BLaER1 treated with 17β-estradiol and CSF1 and Interleukin-3, amounts not matched to agents 10 nM and 100 nM (cell line): ENCODE data around the gene ARID1B.

Experiments used
- H3K27ac ChIP-seq, 11 experiments: shearing (Covaris generic); formaldehyde crosslinking; 2 replicates each; pipeline ENCODE4 v1.8.1; 2022
- H3K27me3 ChIP-seq, 11 experiments: shearing (Covaris generic); formaldehyde crosslinking; 2 replicates each; pipeline ENCODE4 v1.8.1; 2022
- H3K36me3 ChIP-seq, 11 experiments: shearing (Covaris generic); formaldehyde crosslinking; 2 replicates each; pipeline ENCODE4 v1.8.1; 2022
- H3K4me1 ChIP-seq, 10 experiments: shearing (Covaris generic); formaldehyde crosslinking; 2 replicates each; pipeline ENCODE4 v1.8.1; 2022
- H3K4me2 ChIP-seq, 11 experiments: shearing (Covaris generic); formaldehyde crosslinking; 2 replicates each; pipeline ENCODE4 v1.8.1; 2022
- H3K4me3 ChIP-seq, 10 experiments: shearing (Covaris generic); formaldehyde crosslinking; 2 replicates each; pipeline ENCODE4 v1.8.1; 2022
- H3K9ac ChIP-seq, 11 experiments: shearing (Covaris generic); formaldehyde crosslinking; 2 replicates each; pipeline ENCODE4 v1.8.1; 2022
- H3K9me3 ChIP-seq, 11 experiments: shearing (Covaris generic); formaldehyde crosslinking; replicated peaks in 1 of 11; 2 replicates each; pipeline ENCODE4 v1.8.1; 2022
- H4K20me1 ChIP-seq, 11 experiments: shearing (Covaris generic); formaldehyde crosslinking; 2 replicates each; pipeline ENCODE4 v1.8.1; 2022
- Cebpa-rat ChIP-seq, 11 experiments: shearing (Covaris generic); IDR thresholded peaks; 2 replicates each; pipeline ENCODE4 v1.8.1; 2022

Gene ARID1B

DNA sequence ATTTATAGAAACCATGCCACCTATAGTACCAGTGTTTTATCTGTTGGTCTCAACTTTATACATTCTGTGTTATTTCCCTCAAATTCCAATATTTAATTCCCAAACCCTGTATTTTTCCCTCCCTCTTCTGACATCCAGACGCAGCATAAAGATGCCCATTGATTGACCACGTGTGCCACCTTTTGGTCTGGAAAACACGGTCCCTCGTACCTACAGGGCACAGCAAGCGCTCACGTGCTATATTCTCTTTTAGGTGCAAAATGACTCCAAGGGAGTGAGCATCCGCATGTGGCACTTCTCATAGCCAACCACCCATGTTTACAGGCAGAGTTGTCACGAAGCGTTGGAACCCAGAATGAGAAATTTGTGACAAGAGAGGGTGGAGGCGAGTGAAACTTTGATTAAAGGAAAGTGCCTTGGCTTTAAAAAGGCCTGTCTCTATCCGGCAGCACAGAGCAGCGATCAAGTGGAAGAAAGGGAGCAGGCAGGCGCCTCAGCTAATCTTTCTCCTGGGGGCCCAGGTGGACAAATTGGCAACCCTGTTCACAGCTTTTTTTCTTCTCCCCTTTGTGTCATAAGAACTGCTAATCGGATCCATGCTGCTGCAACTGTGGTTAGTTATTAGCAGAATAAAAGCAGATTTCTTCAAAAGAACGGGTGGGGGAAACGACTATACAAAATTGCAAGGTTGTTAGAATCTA lies 320.2 kb downstream of the ARID1B start:
- Histone ChIP-seq H3K9ac (no peak overlapping the region), H3K4me2 (no peak overlapping the region), H3K4me3 (no peak overlapping the region), H3K27ac (no peak overlapping the region), H4K20me1 (peaks cover 5 to 54% (median 17%) of the 10 kb centered on the region in 11 experiments; a peak in 14 of 22 replicates), H3K36me3 (peaks cover 38 to 95% (median 70%) of the 10 kb centered on the region in 11 experiments), H3K27me3 (no peaks in the 10 kb centered on the region), H3K9me3 (peaks cover 0 to 4% (median 0%) of the 10 kb centered on the region in 11 experiments; a peak in 1 of 22 replicates), H3K4me1 (peaks cover 13 to 30% (median 21%) of the 10 kb centered on the region in 10 experiments)
- TF ChIP-seq Cebpa-rat (IDR thresholded peaks at IDR 0.05): no peak

- Histone ChIP-seq H3K27me3 (no peaks in the 10 kb centered on the region), H3K36me3 (peaks cover 41 to 94% (median 72%) of the 10 kb centered on the region in 11 experiments), H3K4me2 (no peak overlapping the region), H3K4me1 (peaks cover 2 to 16% (median 6%) of the 10 kb centered on the region in 10 experiments; a peak in 19 of 20 replicates), H3K9me3 (no peaks in the 10 kb centered on the region), H3K27ac (no peak overlapping the region), H4K20me1 (peaks cover 5 to 46% (median 17%) of the 10 kb centered on the region in 11 experiments; a peak in 14 of 22 replicates), H3K4me3 (no peak overlapping the region), H3K9ac (no peak overlapping the region)
- no peak for TF ChIP-seq Cebpa-rat (IDR thresholded peaks at IDR 0.05)
These were observed 321.8 kb downstream of the ARID1B start for GRCh38 chr6:157098999-157099398.

DNA sequence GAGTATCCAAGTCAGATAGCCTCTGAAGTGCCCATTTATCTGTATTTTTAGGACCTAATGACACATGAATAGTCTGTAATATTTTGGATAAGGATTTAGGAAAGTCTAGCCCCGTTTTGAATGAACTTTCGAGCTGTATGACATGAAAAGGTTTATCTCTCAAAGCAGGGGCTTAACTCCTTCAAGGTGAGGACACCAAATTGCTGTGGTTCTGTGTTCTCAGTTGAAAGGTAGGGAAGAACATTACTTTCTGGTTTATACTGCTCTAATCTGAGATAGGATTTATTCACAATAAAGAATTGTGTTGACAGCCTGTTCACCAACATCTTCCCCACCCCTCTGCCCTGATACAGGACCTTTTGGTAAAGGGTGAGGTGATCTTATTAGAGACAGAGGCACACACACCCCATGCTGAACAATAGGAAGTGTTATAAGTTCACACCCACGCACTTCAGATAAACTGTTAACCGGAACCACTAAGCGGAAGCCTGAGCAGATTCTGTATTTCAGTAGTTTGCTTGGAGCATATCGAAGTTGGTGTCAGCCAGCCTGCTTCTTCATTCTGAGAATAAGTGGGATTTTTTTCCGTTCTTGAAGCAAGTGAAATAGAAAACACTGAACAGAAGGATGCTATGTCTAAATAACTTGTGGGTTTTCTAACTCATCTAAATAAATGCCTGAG lies 322.9 kb downstream of the ARID1B start:
- Histone ChIP-seq H3K27ac (no peak overlapping the region), H3K4me2 (peak overlapping the region in 3 of 11 experiments; percentile 23 to 44 (median 24); a peak in 4 of 22 replicates), H3K4me1 (peaks cover 0 to 27% (median 0%) of the 10 kb centered on the region in 10 experiments; a peak in 8 of 20 replicates), H3K4me3 (no peak overlapping the region), H3K27me3 (no peaks in the 10 kb centered on the region), H3K9ac (no peak overlapping the region), H3K36me3 (peaks cover 42 to 92% (median 67%) of the 10 kb centered on the region in 11 experiments), H4K20me1 (peaks cover 4 to 44% (median 17%) of the 10 kb centered on the region in 11 experiments; a peak in 14 of 22 replicates), H3K9me3 (no peaks in the 10 kb centered on the region)
- no peak for TF ChIP-seq Cebpa-rat (IDR thresholded peaks at IDR 0.05)

DNA sequence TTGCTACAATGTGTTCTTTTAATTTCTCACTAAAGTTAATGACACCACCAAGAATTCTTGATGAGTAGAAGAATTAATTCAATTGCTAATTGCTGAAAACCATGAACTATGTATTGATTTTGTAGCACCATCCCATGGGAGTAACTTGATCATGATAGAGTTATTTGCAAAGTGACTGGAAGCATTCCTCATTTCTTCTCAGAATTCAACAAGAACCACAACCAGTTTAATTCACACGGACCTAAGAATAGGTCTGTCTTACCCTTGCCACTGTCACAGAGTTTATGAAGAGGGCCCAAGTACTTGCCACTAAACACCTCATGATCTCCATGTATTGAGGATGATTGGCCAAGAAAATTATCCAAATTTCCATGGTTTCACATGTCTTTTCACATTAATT lies 324.0 kb downstream of the ARID1B start:
- peaks cover 0 to 35% (median 0%) of the 10 kb centered on the region in 10 experiments; a peak in 8 of 20 replicates for H3K4me1 ChIP-seq
- H3K36me3 ChIP-seq: peaks cover 39 to 87% (median 63%) of the 10 kb centered on the region in 11 experiments

DNA sequence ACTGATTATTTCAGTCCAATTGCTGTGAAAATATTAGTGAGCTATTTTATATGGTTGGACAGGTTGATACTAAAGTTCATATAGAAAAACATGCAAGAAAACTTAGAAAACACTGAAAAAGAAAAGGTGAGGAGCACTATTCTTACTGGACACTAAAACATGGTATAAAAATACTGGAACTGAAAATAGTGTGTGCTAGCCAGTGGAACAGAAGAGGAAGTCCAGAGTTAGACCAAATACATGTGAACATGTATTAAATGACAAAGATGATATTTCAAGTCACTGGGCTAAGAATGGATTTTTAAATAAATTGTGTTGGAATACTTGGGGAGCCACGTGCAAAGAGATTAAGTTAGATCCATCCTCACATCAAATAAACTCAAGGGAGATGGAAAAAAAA lies 327.6 kb downstream of the ARID1B start:
- H3K9ac ChIP-seq: no peak overlapping the region
- peaks cover 17 to 69% (median 39%) of the 10 kb centered on the region in 11 experiments; a peak in 20 of 22 replicates for H3K36me3 ChIP-seq
- H3K27me3 ChIP-seq: no peaks in the 10 kb centered on the region
- H3K4me3 ChIP-seq: no peak overlapping the region
- H3K4me2 ChIP-seq: peak overlapping the region in 3 of 11 experiments; percentile 4 to 30 (median 12); a peak in 3 of 22 replicates
- no peaks in the 10 kb centered on the region for H3K9me3 ChIP-seq
- no peak overlapping the region for H3K27ac ChIP-seq
- no peak for TF ChIP-seq Cebpa-rat (IDR thresholded peaks at IDR 0.05)
- H3K4me1 ChIP-seq: peaks cover 0 to 35% (median 0%) of the 10 kb centered on the region in 10 experiments; a peak in 8 of 20 replicates
- H4K20me1 ChIP-seq: peaks cover 0 to 28% (median 7%) of the 10 kb centered on the region in 11 experiments; a peak in 8 of 22 replicates

More for the DNA sequence above, 324.0 kb downstream of the ARID1B start:
- no peak for TF ChIP-seq Cebpa-rat (IDR thresholded peaks at IDR 0.05)
- Histone ChIP-seq H3K4me3 (no peak overlapping the region), H3K4me2 (no peak overlapping the region), H3K9ac (no peak overlapping the region), H4K20me1 (peaks cover 0 to 37% (median 12%) of the 10 kb centered on the region in 11 experiments; a peak in 11 of 22 replicates), H3K27me3 (no peaks in the 10 kb centered on the region), H3K27ac (no peak overlapping the region), H3K9me3 (no peaks in the 10 kb centered on the region)

DNA sequence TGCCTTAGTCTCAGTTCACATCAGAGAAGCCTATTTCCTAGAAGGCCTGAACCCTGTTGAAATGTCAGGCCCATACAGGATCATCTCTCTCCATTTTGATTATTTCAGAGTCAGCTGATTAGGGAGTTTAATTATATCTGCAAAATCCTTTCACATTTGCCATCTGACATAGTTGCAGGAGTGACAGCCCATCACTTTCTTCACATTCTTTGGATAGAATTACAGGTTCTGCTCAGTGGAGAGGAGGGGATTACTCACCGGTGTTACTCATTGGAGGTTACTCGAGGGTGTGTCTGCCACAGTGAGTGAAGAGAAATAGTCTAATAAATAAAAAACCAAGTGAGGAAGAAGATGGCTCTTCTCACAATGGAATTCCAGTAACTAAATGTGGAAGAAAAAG lies 329.3 kb downstream of the ARID1B start:
- H3K4me1 ChIP-seq: peaks cover 0 to 26% (median 0%) of the 10 kb centered on the region in 10 experiments; a peak in 5 of 20 replicates
- no peak overlapping the region for H3K4me3 ChIP-seq
- peaks cover 23 to 69% (median 40%) of the 10 kb centered on the region in 11 experiments for H3K36me3 ChIP-seq
- H3K27ac ChIP-seq: no peak overlapping the region
- H3K4me2 ChIP-seq: peak overlapping the region in 1 of 11 experiments; percentile 43; a peak in 1 of 22 replicates
- peaks cover 0 to 30% (median 8%) of the 10 kb centered on the region in 11 experiments; a peak in 10 of 22 replicates for H4K20me1 ChIP-seq
- no peaks in the 10 kb centered on the region for H3K27me3 ChIP-seq
- no peak overlapping the region for H3K9ac ChIP-seq
- 0 out of 22 replicates have a peak, but pooled peaks cover 0 to 3% (median 0%) of the 10 kb centered on the region in 11 experiments for H3K9me3 ChIP-seq
- TF ChIP-seq Cebpa-rat (IDR thresholded peaks at IDR 0.05): no peak

DNA sequence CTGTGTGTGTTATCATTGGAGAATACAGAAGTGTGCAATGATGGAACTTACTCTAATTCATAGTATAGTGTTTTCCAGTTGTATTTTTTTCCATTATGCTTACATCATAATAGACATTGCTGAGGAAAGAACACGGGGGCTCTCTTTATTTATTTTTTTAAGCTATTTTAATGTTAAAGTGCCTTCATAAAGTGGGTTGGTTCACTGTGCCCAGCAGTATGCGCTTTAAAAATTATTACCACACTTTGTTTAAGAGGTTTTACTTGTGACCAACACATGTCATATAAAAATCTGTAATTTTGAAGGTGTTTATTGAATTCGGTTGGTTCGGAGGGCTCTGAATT lies 330.4 kb downstream of the ARID1B start:
- Histone ChIP-seq H3K27me3 (no peaks in the 10 kb centered on the region), H3K27ac (no peak overlapping the region), H3K9me3 (0 out of 22 replicates have a peak, but pooled peaks cover 0 to 3% (median 0%) of the 10 kb centered on the region in 11 experiments), H3K9ac (no peak overlapping the region), H3K4me3 (no peak overlapping the region), H3K4me1 (peaks cover 0 to 26% (median 0%) of the 10 kb centered on the region in 10 experiments; a peak in 5 of 20 replicates), H4K20me1 (peaks cover 0 to 30% (median 8%) of the 10 kb centered on the region in 11 experiments; a peak in 10 of 22 replicates), H3K4me2 (no peak overlapping the region), H3K36me3 (peaks cover 31 to 69% (median 50%) of the 10 kb centered on the region in 11 experiments)
- TF ChIP-seq Cebpa-rat (IDR thresholded peaks at IDR 0.05): no peak

DNA sequence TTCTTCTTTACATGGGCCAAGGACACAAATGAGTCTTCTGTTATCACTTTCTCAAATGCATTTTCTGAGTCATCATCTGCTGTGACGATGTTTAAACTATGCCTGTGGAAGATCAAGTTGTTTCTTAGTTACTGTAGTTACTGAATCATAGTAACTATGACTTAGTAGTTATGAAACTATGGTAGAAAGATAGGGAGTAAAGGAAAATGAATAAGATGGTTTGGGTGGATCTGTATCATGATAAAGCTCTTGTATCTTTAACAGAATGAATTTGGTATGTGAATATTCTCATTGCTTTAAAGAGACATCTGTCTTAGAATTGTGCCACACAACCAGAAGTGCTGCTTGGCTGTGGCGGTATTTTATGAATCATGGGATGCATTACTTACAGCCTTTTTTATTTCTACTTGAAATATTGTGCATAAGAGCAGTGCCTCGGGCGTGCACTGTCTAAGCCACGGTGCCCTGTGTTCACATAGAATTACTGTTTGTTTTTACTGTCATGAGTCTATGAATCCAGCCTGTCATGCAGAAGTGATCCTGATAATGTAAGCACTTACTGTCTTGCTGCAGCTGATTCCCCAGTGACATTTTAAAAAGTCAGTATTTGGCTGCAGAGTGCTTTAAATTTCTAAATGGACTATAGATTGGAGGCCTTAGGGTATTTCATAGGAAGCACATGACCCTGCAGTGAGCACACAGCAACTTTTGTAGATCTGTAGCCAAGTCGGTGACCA lies 330.9 kb downstream of the ARID1B start:
- 0 out of 22 replicates have a peak, but pooled peaks cover 0 to 4% (median 0%) of the 10 kb centered on the region in 11 experiments for H3K9me3 ChIP-seq
- H3K27me3 ChIP-seq: no peaks in the 10 kb centered on the region
- H4K20me1 ChIP-seq: peaks cover 0 to 30% (median 8%) of the 10 kb centered on the region in 11 experiments; a peak in 10 of 22 replicates
- H3K4me1 ChIP-seq: peaks cover 0 to 26% (median 0%) of the 10 kb centered on the region in 10 experiments; a peak in 5 of 20 replicates
- H3K4me2 ChIP-seq: no peak overlapping the region
- no peak overlapping the region for H3K9ac ChIP-seq
- H3K36me3 ChIP-seq: peaks cover 35 to 69% (median 52%) of the 10 kb centered on the region in 11 experiments
- no peak overlapping the region for H3K27ac ChIP-seq
- TF ChIP-seq Cebpa-rat (IDR thresholded peaks at IDR 0.05): no peak
- no peak overlapping the region for H3K4me3 ChIP-seq
